ENCODE results near the gene MGAT4A.

Gene MGAT4A

DNA sequence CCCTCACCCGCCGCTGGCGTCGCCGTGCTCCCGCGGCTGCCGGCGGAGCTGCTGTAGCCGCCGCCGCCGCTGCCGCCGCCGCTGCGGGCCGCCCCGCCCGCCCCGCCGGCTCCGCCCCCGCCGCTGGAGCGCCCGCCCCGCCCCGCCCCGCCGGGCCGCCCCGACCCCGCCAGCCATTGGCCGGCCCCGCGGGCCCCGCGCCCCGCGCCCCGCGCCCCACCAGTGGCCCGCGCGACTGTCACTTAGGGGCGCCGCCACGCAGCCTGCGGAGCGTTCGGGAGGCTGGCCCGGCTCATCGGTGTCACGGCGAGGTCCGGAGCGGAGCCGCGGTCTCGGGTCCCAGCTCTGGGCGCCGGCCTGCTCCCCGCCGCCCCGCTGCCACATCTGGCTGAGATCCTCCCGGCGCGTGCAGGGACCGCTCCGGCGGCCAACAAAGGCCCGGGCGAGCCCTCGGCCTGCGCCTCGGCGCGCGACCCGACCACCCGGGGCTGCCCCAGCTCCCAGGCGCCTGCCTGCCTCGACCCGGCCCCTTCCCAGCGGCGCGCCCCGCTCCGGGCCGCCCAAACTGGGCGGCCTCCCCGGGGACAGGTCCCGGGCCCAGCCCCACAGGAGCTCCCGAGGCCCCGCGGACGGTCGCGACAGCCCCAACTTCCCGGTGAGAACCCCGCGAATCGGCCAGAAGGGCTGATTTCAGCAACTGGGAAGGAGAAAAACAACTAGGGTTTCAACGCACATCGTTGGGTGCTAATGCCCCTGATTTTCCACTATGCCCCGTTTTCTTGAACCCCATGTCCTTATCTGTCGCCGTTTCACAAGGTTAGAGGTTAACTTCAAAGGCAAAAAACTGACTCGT lies at the start of gene MGAT4A:
MGAT4A (minus strand) TSS at position 92 of the 853 bp plus-strand sequence. CDS start 4,800 bp downstream, outside the sequence.
- DNase-seq: peak; percentile 80

DNA sequence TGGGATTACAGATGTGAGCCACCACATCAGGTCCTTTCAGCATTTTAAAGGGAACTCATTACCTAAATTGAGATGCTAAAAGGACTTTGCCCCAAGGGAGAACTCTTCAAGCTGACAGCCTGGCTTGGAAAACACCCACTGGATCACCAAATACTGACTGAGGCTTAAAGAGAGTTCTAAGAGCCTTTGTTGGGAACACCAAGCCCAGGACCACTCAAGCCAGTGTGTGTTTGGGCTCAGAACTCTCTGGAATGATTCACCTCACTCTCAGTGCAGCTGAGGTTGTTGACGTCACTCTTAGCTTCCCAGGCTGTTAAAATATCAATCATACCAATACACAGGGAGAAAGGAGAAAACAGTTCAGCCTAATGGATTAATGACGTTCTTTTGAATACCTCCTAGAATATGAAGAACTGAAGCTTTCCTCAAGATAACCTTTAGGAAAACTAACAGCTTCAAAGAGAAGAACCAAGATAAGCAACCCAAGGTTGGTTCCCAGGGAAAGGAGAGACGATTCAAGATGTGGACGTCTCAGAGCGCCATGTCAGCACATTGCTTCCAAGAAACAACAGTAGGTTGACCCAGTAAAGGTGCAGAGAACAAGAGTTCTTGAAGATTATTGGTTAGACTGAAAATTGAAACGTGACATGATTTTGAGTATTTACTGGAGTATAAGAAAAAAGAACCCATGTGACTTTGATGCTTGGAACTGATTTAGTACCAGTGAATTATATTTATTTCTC lies 48.0 kb upstream of the MGAT4A start:
- no peak for DNase-seq

DNA sequence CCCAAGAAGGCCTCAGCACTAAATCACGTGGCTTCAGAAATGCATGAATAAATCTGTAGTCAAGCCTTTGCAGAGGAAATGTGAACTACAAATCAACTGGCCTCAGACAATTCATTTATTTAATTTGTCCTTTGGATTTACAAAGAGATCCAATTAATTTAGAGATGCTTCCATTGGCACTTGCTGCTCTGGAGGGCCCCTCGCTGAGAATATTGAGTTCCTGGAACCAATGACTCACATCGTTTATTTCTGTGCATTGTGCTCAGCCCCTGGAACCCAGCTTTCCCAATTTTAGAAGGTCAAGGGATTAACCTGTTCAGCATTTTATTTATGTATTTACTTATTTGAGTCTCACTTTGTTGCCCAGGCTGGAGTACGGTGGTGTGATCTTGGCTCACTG lies 47.2 kb upstream of the MGAT4A start:
- DNase-seq: no peak

DNA sequence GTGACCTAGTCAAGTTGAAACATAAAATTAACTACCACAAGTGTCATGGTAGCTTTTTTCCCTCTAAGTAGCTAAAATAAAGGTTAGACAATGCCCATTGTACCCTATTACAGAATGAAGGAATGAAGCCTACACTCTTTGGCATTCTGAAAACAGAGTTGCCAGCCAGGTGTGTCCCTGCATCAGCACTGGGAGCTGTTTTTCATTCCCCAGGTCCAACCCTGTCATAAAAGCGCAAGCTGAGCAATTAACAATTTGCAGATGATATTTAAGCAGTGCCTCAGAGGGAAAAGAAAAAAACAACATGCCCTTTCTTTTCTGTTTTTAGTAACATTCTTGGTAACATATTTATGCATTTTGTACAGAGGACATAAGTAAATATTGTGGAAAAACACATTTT lies 46.8 kb upstream of the MGAT4A start:
- DNase-seq: no peak

DNA sequence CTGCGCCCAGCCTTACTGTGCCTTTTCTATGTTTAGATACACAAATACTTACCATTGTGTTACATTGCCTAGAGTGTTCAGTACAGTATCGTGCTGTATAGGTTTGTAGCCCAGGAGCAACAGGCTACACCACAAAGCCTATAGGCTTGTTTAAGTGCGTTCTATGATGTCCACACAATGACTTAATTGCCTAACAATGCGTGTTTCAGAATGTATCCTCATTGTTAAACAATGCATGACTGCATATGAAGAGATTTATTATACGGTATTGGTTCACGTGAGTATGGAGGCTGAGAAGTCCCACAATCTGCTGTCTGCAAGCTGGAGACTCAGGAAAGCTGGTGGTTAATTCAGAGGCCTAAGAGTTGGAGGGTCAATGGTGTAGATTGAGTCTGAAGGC lies 46.1 kb upstream of the MGAT4A start:
- no peak for DNase-seq

DNA sequence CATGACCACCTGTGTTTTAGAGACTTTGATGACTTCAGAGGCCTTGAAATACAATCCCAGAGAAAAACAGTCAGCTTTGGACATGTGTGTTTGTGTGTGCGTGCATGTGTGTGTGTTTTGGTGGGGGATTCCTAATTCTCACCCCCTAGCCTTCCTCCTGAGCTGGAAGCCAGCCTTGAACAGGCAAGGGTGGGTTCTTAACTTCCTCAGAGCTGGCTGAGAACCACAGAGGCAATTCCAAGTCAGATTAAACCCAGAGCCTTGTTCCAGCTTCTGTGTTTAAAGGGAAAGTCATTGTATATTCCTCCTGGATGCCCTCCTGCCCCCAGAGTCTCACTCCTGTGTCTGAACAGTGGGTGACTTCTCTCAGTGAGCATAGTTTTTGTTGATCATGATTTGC lies 45.2 kb upstream of the MGAT4A start:
- DNase-seq: no peak

DNA sequence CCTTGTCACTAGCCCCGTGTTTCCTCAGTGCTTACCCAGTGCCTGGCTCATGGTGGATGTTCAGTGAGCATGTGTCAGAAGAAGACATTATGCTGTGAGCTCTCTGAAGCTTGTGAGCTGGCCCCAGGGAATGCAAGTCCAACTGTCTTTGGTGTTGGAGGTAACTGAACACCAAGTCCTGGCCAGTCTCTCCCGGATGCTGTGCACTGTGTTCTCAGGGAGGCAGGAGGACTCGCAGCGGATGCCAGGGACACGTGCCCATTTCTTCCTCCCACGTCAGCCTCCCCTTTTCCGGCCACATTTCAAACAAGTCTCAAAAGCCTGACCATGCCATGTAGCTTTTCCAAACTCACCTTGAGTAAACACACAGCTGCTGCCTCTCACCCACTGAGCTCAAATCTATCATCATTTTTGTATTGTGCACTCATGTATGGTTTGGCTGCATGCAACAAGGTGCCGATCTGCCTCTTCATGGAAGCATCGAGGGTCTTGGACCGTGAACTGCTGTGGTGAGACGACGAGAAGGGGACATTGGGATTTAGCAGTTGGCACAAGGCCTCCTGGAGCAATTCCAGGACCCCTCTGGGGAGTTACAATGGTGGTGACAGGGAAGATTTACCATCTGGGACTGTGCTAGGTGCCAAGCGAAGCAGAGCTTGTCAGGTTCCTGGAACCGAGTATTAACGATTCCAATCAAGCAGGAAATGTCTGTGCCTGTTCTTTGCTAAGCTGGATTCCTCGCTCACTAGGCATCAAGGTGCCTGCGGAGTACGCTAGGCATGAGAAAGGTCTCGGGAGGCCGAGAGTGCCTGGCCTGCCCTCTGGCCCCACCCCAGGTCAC lies 44.4 kb upstream of the MGAT4A start:
- no peak for DNase-seq

DNA sequence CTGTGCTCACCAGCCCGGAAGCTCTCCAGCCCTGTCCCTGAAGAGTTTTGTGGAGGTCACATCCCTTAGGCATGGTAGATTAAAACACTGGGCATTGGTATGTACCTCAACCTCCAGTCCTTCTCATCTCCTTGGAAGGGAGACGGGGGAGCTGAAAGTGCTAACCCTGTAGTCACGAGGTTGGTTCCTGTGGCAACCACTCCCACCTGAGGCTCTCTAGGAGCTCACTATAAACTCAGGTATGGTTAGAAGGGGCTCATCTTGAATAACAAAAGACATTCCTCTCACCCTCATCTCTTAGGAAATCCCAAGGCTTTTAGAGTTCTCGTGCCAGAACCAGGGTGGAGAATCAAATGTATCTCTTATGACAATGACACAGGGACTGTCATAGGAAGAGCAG lies 43.0 kb upstream of the MGAT4A start:
- no peak for DNase-seq

DNA sequence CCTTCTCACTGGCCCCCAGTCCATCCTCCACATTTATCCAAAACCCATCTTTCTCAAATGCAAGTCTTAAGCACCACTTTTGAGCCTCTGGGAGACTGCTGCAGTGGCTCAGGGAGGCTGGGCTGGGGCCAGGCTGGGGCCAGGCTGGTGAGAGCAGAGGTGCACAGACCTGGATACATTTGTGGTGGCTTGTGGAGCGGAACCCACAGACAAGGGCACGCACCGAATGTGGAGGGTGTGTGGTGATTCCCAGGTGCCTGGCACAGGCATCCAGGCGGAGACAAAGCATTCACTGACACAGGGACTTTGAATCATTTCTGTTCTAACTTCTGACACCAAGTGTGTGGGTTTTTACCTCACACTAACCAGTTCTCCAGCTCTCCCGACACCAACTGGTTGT lies 42.2 kb upstream of the MGAT4A start:
- DNase-seq: no peak

DNA sequence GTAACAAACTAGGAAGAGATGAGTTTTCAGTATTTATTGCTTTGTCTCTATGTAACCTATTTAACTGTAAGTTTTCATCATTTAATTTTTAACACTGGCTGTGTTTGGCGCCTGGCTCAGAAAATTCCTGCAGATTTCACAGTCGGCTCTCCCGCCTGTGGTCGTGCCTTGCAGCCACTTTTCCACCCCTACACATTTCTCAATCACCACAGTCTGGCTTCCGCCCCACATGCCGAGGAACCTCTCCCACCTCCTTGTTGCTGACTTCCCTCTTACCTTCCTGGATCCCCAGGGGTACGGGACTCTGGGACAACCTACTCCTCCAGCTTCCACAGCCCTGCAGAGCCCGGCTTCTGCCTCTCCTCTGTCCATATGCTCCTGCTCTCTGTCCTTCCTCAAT lies 41.6 kb upstream of the MGAT4A start:
- no peak for DNase-seq

DNA sequence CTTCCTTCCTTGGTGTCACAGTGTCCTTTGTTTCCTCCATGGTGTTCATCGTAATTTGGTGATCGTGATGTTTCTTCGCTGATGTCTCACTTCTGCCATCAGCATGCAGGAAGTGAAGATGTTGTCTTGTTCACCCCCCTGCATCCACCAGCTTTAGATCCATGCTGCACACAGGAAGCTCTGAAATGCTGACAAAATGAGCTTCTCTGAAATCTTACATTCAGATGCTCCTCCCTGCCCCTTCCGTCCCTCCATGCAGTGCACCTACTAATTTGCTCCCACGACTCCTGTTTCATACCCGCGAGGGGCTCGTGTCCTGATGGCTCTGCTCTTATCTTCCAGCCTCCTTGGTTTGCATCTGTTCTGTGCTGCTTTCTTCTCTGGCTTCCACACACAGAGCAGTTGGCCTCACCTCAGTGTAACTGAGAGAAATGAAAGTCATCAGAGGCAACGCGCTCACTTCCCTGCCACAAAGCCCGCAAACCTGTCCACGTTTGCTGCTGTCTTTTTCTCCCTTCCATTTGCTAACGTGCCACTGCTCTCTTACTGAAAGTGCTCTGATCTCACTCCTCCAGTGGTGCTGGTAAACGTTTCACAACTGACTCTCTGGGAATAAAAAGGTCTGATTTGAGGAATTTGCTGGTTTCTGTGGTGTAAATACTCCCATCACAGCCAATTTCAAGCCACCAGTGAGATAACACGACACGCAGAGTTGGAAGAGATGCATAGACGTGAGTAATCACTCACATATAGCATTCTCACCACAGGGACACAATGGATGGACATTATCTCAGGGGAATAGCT lies 41.0 kb upstream of the MGAT4A start:
- no peak for DNase-seq

DNA sequence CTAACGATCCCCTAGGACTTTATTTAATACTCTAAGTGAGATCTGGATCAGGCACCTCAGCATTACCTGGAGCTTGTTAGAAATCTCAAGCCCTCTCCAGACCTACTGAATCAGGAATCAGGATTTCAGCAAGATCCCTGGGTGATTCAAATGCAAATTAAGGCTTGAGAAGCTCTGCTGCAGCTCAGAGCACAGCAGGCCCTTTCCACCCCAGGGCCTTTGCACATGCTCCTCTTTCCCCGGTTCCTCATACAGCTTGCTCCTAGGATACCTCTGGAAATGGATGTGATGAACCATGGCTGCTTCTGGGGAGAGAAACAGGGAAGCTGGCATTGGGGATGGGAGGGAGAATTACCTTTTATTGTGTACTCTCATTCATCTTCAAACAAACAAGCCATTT lies 40.3 kb upstream of the MGAT4A start:
- no peak for DNase-seq

DNA sequence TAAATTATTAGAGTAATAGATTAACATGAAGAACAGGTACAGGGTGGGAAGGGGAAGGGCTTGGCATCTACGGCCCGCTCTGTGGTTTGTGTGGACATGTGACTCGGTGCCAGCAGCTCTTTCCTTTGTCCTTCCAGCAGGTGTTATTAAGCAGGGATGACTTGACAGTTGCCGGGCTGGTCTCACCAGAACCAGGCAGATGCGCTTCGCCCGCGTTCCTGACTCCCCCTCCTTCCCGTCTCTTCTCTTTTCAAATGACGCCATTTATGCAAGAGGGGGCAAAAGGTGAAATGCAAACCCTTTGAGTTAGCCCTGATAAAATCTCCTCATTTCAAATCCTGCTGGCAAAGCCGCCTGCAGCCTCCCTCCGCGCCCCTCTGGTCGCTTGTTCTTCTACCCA lies 38.9 kb upstream of the MGAT4A start:
- DNase-seq: peak; percentile 31

DNA sequence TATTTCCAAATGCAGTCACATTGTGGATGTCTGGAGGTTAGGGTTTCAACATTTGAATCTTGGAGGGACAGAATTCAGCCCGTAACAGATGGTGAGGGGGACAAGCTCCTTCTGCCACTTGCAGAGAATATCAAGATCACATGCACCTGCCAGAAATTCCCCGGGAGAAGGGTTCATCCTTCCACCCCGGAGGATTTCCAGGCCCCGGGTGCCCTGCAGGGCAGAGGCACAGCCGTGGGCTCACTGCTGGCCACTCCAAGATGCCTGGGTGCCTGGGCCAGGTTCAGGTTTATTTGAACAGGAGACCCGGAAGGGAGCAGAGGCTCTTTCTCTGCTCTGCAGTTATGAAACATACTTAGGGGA lies 38.2 kb upstream of the MGAT4A start:
- DNase-seq: no peak

DNA sequence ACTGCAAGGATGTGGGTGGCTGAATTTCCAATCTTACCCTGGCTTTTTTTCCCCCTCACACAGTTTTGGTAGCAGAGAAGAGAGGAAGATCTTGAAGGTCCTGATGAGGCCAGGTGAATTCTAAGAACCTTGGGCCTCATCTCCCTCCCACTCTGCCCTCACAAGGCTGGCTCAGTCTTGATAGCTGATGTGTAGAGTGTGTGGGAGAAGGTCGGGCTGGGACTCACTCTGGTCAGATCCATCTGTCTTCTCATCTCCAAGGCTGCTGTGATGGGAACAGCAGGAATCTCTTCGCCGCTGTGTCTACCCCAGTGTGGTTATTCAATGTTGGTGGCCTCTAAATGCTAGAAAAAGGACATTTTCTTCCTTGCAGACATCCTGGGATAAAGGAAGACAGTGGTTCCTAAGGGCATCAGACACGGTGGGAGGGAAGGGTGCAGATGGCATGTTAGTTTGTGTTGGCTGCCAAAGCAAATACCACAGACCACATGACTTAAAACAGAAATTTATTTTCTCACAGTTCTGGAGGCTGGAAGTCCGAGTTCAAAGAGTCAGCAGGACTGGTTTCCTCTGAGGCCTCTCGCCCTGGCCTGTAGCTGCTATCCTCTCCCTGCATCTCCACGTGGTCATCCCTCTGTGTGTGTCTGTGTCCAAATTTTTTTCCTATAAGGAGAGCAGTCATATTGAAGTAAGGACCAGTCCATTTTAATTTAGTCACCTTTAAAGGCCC lies 37.6 kb upstream of the MGAT4A start:
- DNase-seq: no peak

DNA sequence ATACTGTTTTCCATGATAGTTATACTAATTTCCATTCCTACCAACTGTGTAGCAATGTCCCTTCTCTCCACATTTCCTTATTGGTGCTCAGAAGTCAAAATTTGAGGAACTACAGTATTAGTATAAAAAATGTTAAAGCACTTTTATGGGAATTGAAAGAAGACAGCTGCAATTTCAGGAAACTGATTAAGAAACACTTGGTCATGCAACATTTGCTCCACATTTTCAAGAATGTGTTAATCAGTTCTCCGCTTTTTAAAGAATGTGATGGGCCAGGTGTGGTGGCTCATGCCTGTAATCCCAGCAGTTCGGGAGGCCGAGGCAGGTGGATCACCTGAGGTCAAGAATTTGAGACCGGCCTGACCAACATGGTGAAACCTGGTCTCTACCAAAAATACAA lies 33.6 kb upstream of the MGAT4A start:
- DNase-seq: no peak

DNA sequence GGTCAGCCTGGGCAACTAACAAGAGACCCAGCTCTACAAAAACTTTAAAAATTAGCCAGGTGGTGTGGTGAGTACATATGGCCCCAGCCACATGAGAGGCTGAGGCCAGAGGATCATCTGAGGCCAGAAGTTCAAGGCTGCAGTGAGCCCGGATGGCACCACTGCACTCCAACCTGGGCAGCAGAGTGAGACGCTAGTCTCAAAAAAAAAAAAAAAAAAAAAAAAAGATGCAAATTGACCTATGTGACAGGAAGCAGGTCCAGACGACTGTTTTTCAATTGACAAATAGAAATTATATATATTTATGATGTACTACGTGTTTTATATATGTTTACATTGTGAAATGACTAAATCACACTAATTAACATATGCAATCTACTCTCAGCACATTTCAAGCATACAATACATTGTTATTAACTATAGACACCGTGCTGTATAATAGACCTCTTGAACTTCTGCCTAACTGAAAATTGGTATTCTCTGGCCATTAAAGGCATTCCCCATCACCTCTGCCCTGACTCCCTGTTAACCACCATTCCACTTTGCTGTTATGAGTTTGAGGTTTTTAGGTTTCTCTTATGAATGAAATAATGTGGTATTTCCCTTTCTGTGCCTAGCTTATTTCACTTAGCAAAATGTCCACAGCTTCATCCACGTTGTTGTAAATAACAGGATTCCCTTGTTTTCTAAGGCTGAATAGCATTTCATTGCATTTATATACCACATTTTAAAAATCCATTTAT lies 32.4 kb upstream of the MGAT4A start:
- no peak for DNase-seq

DNA sequence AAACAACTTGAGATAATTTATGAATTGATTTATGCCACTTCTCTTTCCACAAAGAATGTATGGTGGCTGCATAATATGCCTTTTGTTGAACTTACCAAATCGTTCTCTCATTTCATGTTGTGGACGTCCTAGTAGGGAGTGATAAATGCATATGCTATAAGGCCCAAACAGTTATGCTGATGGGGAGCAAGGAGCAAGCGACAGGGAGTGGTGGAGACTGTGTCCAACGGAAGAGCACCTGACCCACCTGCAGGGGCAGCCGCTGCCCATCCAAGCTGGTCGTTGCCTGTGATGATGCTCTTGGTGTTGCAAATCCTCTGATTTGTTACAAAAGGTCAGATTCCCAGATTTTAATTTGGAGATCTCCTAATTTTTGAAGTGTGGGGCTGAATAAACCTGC lies 31.0 kb upstream of the MGAT4A start:
- DNase-seq: no peak

DNA sequence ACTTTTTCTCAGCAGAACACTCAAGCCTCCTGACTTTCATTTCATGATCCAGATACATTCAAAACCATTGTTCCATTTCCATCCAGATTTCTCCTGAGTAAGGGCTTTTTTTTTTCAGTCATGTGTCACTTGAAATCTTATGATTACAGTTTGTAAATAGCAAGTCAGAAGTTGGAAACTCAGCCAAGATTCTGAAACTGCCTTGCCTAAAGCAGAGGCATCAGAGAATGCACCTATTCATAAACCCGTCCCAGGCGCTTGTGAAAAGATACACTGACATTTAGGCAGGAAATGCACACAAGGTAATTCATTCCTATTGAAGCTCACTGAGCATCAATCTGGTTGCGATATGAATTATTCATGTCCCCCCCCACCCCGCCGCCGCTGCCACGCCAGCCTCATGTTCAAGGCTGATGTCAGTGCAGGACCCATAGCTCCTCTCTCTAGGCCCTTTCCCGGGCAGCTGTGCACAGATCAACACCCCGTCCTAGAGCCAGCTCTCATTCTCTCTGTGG lies 30.4 kb upstream of the MGAT4A start:
- DNase-seq: peak; percentile 18

DNA sequence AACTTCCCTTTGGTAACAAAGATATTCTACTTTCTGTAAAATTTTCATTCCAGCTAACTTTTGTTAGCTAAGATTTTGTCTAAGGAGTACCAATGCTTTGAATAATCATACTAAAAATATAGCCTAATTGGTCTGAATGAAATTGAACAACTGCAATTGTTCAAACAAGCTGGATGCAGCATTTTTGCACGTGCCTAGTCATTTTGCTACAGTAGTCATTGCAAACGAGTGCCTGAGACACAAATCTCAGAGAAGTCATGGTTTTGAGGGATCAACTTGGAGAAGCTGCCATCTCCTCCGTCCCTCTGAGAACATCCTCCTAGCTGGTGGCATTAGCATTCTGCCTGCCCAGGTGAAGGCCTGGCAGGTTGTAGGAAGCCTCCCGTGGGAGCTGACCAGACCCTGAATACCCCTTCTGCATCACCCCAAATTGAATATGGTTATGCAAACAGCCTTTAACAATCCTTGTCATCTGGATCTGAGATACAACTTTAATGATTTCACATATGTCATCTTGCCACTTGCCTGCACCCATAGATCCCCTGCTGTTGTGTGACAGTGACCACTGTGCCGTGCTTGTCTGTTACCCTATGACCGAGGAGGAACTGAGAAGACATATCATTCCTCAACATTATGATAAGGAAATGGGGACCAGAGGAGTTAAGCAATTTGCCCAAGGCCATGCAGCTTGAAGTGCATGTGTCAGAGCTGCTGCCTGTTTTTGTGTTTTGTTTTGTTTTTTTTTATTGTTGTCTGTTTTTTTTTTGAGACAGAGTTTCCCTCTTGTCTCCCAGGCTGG lies 29.1 kb upstream of the MGAT4A start:
- DNase-seq: no peak

Data from eye (tissue), 1 donor.